AG04450 (cell line): Measurements from ENCODE around the gene MYLK. TPM values are rescaled to one million over a fixed set of nuclear protein-coding genes. Genes with fewer than 3 reads are reported as not detected.

ENCODE experiments used
- CTCF ChIA-PET: fragments of 300-600, 350-600 bp; formaldehyde crosslinking; extraction: SDS; loops from one replicate; lab custom pipeline; 2022; ENCODE audit warnings: antibody characterized with exemption, inconsistent platforms; lab: Charles Lee
- POLR2A ChIA-PET: fragments of 350-600 bp; formaldehyde crosslinking; extraction: SDS; loops from one replicate; lab custom pipeline; 2021; ENCODE audit warnings: antibody characterized with exemption, inconsistent platforms; lab: Yijun Ruan, JAX
- DNase-seq: peaks from one replicate; pipeline ENCODE4 v3.0.0-alpha.2; 2011; ENCODE audit warnings: low read depth, low spot score
- H3K27ac ChIP-seq: one replicate; pipeline ENCODE4 v1.5.1; 2012; ENCODE audit warnings: low read depth, low read length, control low read depth
- H3K27me3 ChIP-seq: one replicate; pipeline ENCODE4 v1.6.0; 2012; ENCODE audit warnings: low read length; ENCODE audit not compliant: control insufficient read depth, insufficient read depth
- H3K4me3 ChIP-seq: 2 replicates; pipeline ENCODE4 v1.5.1; 2011; ENCODE audit warnings: mild to moderate bottlenecking, low read depth, low read length, control low read depth
- H3K9me3 ChIP-seq: 2 replicates; pipeline ENCODE4 v1.5.1; 2012; ENCODE audit warnings: low read length; ENCODE audit not compliant: control insufficient read depth, insufficient read depth
- CTCF ChIP-seq: IDR thresholded peaks from 2 replicates; pipeline ENCODE4 v1.5.1; 2011; ENCODE audit warnings: low read depth, low read length, control low read depth, inconsistent platforms
- polyA plus RNA-seq: library from polyadenylated mRNA; depleted of rRNA; stranded (reverse); fragments of >200 nt; gene quantifications from 2 replicates; pipeline ENCODE4 v1.2.3, GENCODE V29; 2011

Gene MYLK
- polyA plus RNA-seq, 1 experiment = 1,320 TPM

GRCh38 chr3:123862152-123862551 is 22.0 kb downstream of the MYLK start:
- Histone ChIP-seq H3K27ac (no peak overlapping the region), H3K9me3 (peaks cover 2% of the 10 kb centered on the region; the same call in 1 of the 2 replicates), H3K4me3 (no peak overlapping the region), H3K27me3 (no peaks in the 10 kb centered on the region)
- no peak for DNase-seq
- ChIA-PET CTCF (interaction anchor here (0.8 to 2.5 kb wide), 3 partner anchors 11 to 210 kb away, joined by 3 to 8 read pairs (median 3); no protein-coding TSS in a partner anchor), POLR2A (no interaction called here)
- no peak for TF ChIP-seq CTCF

DNA sequence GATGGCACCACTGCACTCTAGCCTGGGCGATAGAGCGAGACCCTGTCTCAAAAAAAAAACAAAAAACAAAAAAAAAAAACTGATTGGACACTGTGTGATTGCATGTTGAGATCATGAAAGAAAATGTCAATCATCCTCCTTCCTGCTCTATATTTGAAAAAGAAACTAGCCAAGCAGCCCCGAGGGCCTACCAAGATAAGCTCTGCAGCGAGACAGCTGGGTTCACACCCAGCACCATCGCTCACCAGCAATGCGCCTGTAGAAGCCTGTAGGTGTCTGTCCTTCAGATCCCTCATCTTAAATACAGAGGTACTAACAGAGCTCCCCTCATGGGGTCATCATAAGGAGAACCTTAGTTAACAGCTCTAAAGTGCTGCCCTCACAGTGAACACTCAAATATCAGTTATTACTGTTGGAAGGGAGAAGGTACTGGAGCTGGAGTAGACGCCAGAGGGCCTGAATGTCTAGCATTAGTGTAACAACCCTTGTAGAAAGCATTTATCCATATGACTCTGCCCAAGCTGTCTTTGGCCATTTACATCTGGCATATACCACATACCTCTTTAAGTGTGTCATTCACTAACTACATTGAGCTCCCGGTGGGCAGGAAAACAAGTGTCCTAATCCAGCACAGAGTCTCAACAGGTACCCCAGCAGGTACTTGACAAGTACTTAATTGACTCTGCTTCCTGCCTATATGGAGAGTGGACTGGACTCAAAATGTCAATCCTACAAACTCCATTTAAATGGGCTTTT is 22.9 kb downstream of the MYLK start:
- no peak for TF ChIP-seq CTCF
- ChIA-PET POLR2A (no interaction called here), CTCF (interaction anchor here (0.8 to 2.5 kb wide), 2 partner anchors 12 to 137 kb away, joined by 3 to 8 read pairs; no protein-coding TSS in a partner anchor)
- H3K27ac ChIP-seq = no peak overlapping the region
- H3K9me3 ChIP-seq = peaks cover 2% of the 10 kb centered on the region; the same call in 1 of the 2 replicates
- no peaks in the 10 kb centered on the region for H3K27me3 ChIP-seq
- DNase-seq = no peak
- no peak overlapping the region for H3K4me3 ChIP-seq

- Histone ChIP-seq H3K27me3 (no peaks in the 10 kb centered on the region), H3K27ac (no peak overlapping the region), H3K4me3 (no peak overlapping the region), H3K9me3 (peaks cover 7% of the 10 kb centered on the region; the same call in 1 of the 2 replicates)
- ChIA-PET CTCF (no interaction called here), POLR2A (no interaction called here)
- no peak for TF ChIP-seq CTCF
- DNase-seq = no peak
Measured at GRCh38 chr3:123859177-123859576, 25.0 kb downstream of the MYLK start.

DNA sequence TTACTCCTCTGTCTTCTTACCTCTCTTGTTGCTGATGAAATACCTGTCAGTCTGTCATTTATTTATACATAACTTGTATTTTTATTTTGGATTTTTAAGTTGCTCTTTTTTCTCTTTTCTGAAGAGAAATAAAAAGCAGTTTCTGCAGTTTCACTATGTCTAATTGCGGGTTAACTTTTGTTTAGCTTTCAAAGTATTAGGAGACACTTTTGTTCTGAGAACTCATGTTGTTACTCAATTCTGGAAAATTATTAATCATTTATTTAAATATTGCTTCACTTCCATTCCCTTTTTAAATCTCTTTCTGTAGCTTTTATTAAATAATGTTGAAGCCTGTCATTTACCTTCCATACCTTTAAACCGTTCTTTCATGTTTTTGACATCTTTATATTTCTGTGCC is 29.2 kb downstream of the MYLK start:
- no peak for TF ChIP-seq CTCF
- no peak for DNase-seq
- Histone ChIP-seq H3K27ac (no peak overlapping the region), H3K4me3 (no peak overlapping the region), H3K27me3 (no peaks in the 10 kb centered on the region), H3K9me3 (peaks cover 7% of the 10 kb centered on the region; the same call in 1 of the 2 replicates)
- ChIA-PET POLR2A (no interaction called here), CTCF (interaction anchor here (1.4 kb wide), 1 partner anchor 131 kb away, joined by 3 read pairs; no protein-coding TSS in a partner anchor)
